ENCODE results near the gene SHISA5.
A peak's percentile ranks its signal among the peaks of the same experiment; 100 is the strongest.

The SHISA5 gene

GRCh38 chr3:48505968-48506504 lies 2.1 kb upstream of the SHISA5 start:
- H3K4me3 ChIP-seq (ENCODE audit: low read length in 2 of 2): no peak overlapping the region
- no peak overlapping the region for H3K9ac ChIP-seq (ENCODE audit: low read depth, low read length, poor library complexity)
- DNase-seq (ENCODE audit: low spot score): no peak
- no CpG with 5 or more reads among the region's 6 CpGs for WGBS, 2 donors (ENCODE audit: extremely low coverage in 2 of 2, insufficient read length in 2 of 2, insufficient replicate concordance in 1 of 2)
- H3K27ac ChIP-seq (replicated peaks; ENCODE audit: low read length): no peak overlapping the region
- H2BK15ac ChIP-seq (ENCODE audit: low read length): no peak overlapping the region
- H3K36me3 ChIP-seq (replicated peaks in 1 of 2; ENCODE audit: control insufficient read depth in 2 of 2, insufficient read depth in 2 of 2, low read length in 2 of 2): peaks cover 0 to 2% of the 10 kb centered on the region in 2 donors
- H2BK120ac ChIP-seq (ENCODE audit: low read depth, low read length): no peak overlapping the region
- H3K18ac ChIP-seq (ENCODE audit: low read length): peak overlapping the region; percentile 71
- no peak overlapping the region for H4K8ac ChIP-seq (ENCODE audit: low read depth, low read length)
- no peaks in the 10 kb centered on the region for H3K79me1 ChIP-seq (ENCODE audit: low read depth, low read length)
- H3K4ac ChIP-seq (ENCODE audit: low read length): no peak overlapping the region
- H4K91ac ChIP-seq (ENCODE audit: low read depth, low read length, poor library complexity): no peak overlapping the region
- no peak overlapping the region for H2BK5ac ChIP-seq (ENCODE audit: low read length)
- H2BK12ac ChIP-seq (ENCODE audit: low read length): no peak overlapping the region
- no peak overlapping the region for H3K14ac ChIP-seq (ENCODE audit: low read length)
- no peaks in the 10 kb centered on the region for H3K27me3 ChIP-seq (ENCODE audit: control insufficient read depth in 3 of 3, insufficient read depth in 3 of 3, low read depth in 1 of 3, low read length in 3 of 3)
- no peak overlapping the region for H2AFZ ChIP-seq (ENCODE audit: low read length)
- no peak overlapping the region for H3K4me2 ChIP-seq (ENCODE audit: insufficient read depth, low read length, poor library complexity, severe bottlenecking)
- H2AK5ac ChIP-seq (ENCODE audit: low read depth, low read length): no peak overlapping the region
- H3K9me3 ChIP-seq (replicated peaks in 1 of 2; ENCODE audit: control insufficient read depth in 2 of 2, insufficient read depth in 1 of 2, low read depth in 1 of 2, low read length in 2 of 2): no peaks in the 10 kb centered on the region
- H3K23ac ChIP-seq (ENCODE audit: low read depth, low read length, poor library complexity): no peak overlapping the region
- peaks cover 15 to 21% of the 10 kb centered on the region in 2 donors for H3K4me1 ChIP-seq (ENCODE audit: control insufficient read depth in 2 of 2, insufficient read depth in 1 of 2, low read depth in 1 of 2, low read length in 2 of 2)

GRCh38 chr3:48505146-48505545 lies 1.2 kb upstream of the SHISA5 start:
- no peak overlapping the region for H2BK120ac ChIP-seq (ENCODE audit: low read depth, low read length)
- no peaks in the 10 kb centered on the region for H3K79me1 ChIP-seq (ENCODE audit: low read depth, low read length)
- no peak overlapping the region for H3K9ac ChIP-seq (ENCODE audit: low read depth, low read length, poor library complexity)
- H2BK15ac ChIP-seq (ENCODE audit: low read length): peak overlapping the region; percentile 86
- no CpG with 5 or more reads among the region's 2 CpGs for WGBS, 2 donors (ENCODE audit: extremely low coverage in 2 of 2, insufficient read length in 2 of 2, insufficient replicate concordance in 1 of 2)
- no peaks in the 10 kb centered on the region for H3K27me3 ChIP-seq (ENCODE audit: control insufficient read depth in 3 of 3, insufficient read depth in 3 of 3, low read depth in 1 of 3, low read length in 3 of 3)
- H2BK12ac ChIP-seq (ENCODE audit: low read length): peak overlapping the region; percentile 65
- no peak for DNase-seq (ENCODE audit: low spot score)
- peak overlapping the region; percentile 39 for H3K18ac ChIP-seq (ENCODE audit: low read length)
- H3K4me1 ChIP-seq (ENCODE audit: control insufficient read depth in 2 of 2, insufficient read depth in 1 of 2, low read depth in 1 of 2, low read length in 2 of 2): peaks cover 15 to 21% of the 10 kb centered on the region in 2 donors
- H3K23ac ChIP-seq (ENCODE audit: low read depth, low read length, poor library complexity): peak overlapping the region; percentile 62
- H2BK5ac ChIP-seq (ENCODE audit: low read length): peak overlapping the region; percentile 45
- H3K4me2 ChIP-seq (ENCODE audit: insufficient read depth, low read length, poor library complexity, severe bottlenecking): no peak overlapping the region
- no peak overlapping the region for H3K4me3 ChIP-seq (ENCODE audit: low read length in 2 of 2)
- no peak overlapping the region for H2AFZ ChIP-seq (ENCODE audit: low read length)
- H2AK5ac ChIP-seq (ENCODE audit: low read depth, low read length): peak overlapping the region; percentile 87
- no peaks in the 10 kb centered on the region for H3K9me3 ChIP-seq (replicated peaks in 1 of 2; ENCODE audit: control insufficient read depth in 2 of 2, insufficient read depth in 1 of 2, low read depth in 1 of 2, low read length in 2 of 2)
- H4K91ac ChIP-seq (ENCODE audit: low read depth, low read length, poor library complexity): peak overlapping the region; percentile 20
- peaks cover 3 to 11% of the 10 kb centered on the region in 2 donors for H3K36me3 ChIP-seq (replicated peaks in 1 of 2; ENCODE audit: control insufficient read depth in 2 of 2, insufficient read depth in 2 of 2, low read length in 2 of 2)
- no peak overlapping the region for H3K27ac ChIP-seq (replicated peaks; ENCODE audit: low read length)
- H3K4ac ChIP-seq (ENCODE audit: low read length): no peak overlapping the region
- no peak overlapping the region for H3K14ac ChIP-seq (ENCODE audit: low read length)
- H4K8ac ChIP-seq (ENCODE audit: low read depth, low read length): no peak overlapping the region

DNA sequence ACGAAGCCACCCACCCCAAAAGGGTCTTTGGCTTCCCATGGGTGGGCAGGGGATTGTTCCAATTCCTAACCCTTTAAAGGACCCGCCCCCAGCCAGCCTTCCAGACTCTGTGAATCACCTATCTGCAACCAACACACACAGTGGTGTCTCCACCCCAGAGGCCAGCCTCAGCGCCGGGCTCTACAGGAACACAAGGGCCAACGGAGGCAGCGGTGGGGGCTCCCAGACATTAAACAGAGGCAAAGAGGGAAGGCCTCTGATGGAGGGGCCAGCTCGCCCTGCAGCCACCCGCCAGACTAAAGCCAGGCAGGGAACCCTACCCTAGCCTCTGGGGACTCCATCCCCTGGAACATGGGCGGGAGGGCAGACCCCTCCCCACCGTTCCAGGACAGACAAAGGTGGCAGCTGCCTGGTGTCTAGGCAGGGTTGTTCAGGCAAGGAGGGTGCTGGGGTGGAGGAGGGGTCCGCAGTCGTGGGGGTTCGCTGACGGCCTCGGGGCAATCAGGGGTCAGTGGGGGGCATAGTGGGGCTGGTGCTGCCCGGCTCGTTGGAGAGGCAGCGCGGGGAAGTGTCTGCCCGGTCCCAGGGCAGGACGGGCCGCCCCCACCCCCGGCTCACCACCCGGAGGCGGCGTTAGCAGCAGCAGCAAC lies 448 bp downstream of the SHISA5 start:
- H3K14ac ChIP-seq (ENCODE audit: low read length): peak overlapping the region; percentile 97
- peak overlapping the region; percentile 92 for H3K23ac ChIP-seq (ENCODE audit: low read depth, low read length, poor library complexity)
- no peak overlapping the region for H2BK5ac ChIP-seq (ENCODE audit: low read length)
- H3K36me3 ChIP-seq (replicated peaks in 1 of 2; ENCODE audit: control insufficient read depth in 2 of 2, insufficient read depth in 2 of 2, low read length in 2 of 2): peaks cover 5 to 22% of the 10 kb centered on the region in 2 donors
- DNase-seq (ENCODE audit: low spot score): peak; percentile 33
- H3K27ac ChIP-seq (replicated peaks; ENCODE audit: low read length): peak overlapping the region; percentile 32
- H3K4me3 ChIP-seq (ENCODE audit: low read length in 2 of 2): peak overlapping the region; percentile 76 to 90
- no peak overlapping the region for H4K8ac ChIP-seq (ENCODE audit: low read depth, low read length)
- no peaks in the 10 kb centered on the region for H3K27me3 ChIP-seq (ENCODE audit: control insufficient read depth in 3 of 3, insufficient read depth in 3 of 3, low read depth in 1 of 3, low read length in 3 of 3)
- no peaks in the 10 kb centered on the region for H3K79me1 ChIP-seq (ENCODE audit: low read depth, low read length)
- peaks cover 0 to 5% of the 10 kb centered on the region in 2 donors for H3K9me3 ChIP-seq (replicated peaks in 1 of 2; ENCODE audit: control insufficient read depth in 2 of 2, insufficient read depth in 1 of 2, low read depth in 1 of 2, low read length in 2 of 2)
- H3K4ac ChIP-seq (ENCODE audit: low read length): peak overlapping the region; percentile 85
- H3K18ac ChIP-seq (ENCODE audit: low read length): peak overlapping the region; percentile 99
- no peak overlapping the region for H4K91ac ChIP-seq (ENCODE audit: low read depth, low read length, poor library complexity)
- peaks cover 15 to 21% of the 10 kb centered on the region in 2 donors for H3K4me1 ChIP-seq (ENCODE audit: control insufficient read depth in 2 of 2, insufficient read depth in 1 of 2, low read depth in 1 of 2, low read length in 2 of 2)
- peak overlapping the region; percentile 98 for H3K9ac ChIP-seq (ENCODE audit: low read depth, low read length, poor library complexity)
- no CpG with 5 or more reads among the region's 26 CpGs for WGBS, 2 donors (ENCODE audit: extremely low coverage in 2 of 2, insufficient read length in 2 of 2, insufficient replicate concordance in 1 of 2)
- peak overlapping the region; percentile 96 for H2BK12ac ChIP-seq (ENCODE audit: low read length)
- H2AK5ac ChIP-seq (ENCODE audit: low read depth, low read length): peak overlapping the region; percentile 86
- H3K4me2 ChIP-seq (ENCODE audit: insufficient read depth, low read length, poor library complexity, severe bottlenecking): peak overlapping the region; percentile 92
- peak overlapping the region; percentile 98 for H2BK15ac ChIP-seq (ENCODE audit: low read length)
- peak overlapping the region; percentile 98 for H2AFZ ChIP-seq (ENCODE audit: low read length)
- H2BK120ac ChIP-seq (ENCODE audit: low read depth, low read length): no peak overlapping the region

- Histone ChIP-seq H2BK5ac (ENCODE audit: low read length) (no peak overlapping the region), H3K4me2 (ENCODE audit: insufficient read depth, low read length, poor library complexity, severe bottlenecking) (no peak overlapping the region), H2BK15ac (ENCODE audit: low read length) (peak overlapping the region; percentile 72), H3K9me3 (replicated peaks in 1 of 2; ENCODE audit: control insufficient read depth in 2 of 2, insufficient read depth in 1 of 2, low read depth in 1 of 2, low read length in 2 of 2) (peaks cover 0 to 9% of the 10 kb centered on the region in 2 donors), H3K79me1 (ENCODE audit: low read depth, low read length) (no peaks in the 10 kb centered on the region), H4K8ac (ENCODE audit: low read depth, low read length) (no peak overlapping the region), H3K18ac (ENCODE audit: low read length) (peak overlapping the region; percentile 54), H3K4me1 (ENCODE audit: control insufficient read depth in 2 of 2, insufficient read depth in 1 of 2, low read depth in 1 of 2, low read length in 2 of 2) (peaks cover 15 to 21% of the 10 kb centered on the region in 2 donors), H3K9ac (ENCODE audit: low read depth, low read length, poor library complexity) (no peak overlapping the region), H3K14ac (ENCODE audit: low read length) (no peak overlapping the region), H2AK5ac (ENCODE audit: low read depth, low read length) (peak overlapping the region; percentile 18), H3K4me3 (ENCODE audit: low read length in 2 of 2) (peak overlapping the region in 1 of 2 donors; percentile 76), H3K36me3 (replicated peaks in 1 of 2; ENCODE audit: control insufficient read depth in 2 of 2, insufficient read depth in 2 of 2, low read length in 2 of 2) (peaks cover 5 to 30% of the 10 kb centered on the region in 2 donors), H2BK120ac (ENCODE audit: low read depth, low read length) (no peak overlapping the region), H3K27ac (replicated peaks; ENCODE audit: low read length) (no peak overlapping the region), H2AFZ (ENCODE audit: low read length) (no peak overlapping the region), H2BK12ac (ENCODE audit: low read length) (no peak overlapping the region), H3K27me3 (ENCODE audit: control insufficient read depth in 3 of 3, insufficient read depth in 3 of 3, low read depth in 1 of 3, low read length in 3 of 3) (no peaks in the 10 kb centered on the region), H3K4ac (ENCODE audit: low read length) (no peak overlapping the region), H4K91ac (ENCODE audit: low read depth, low read length, poor library complexity) (no peak overlapping the region), H3K23ac (ENCODE audit: low read depth, low read length, poor library complexity) (no peak overlapping the region)
- DNase-seq (ENCODE audit: low spot score): no peak
- WGBS, 2 donors (ENCODE audit: extremely low coverage in 2 of 2, insufficient read length in 2 of 2, insufficient replicate concordance in 1 of 2): no CpG with 5 or more reads among the region's 6 CpGs
Measured at GRCh38 chr3:48502728-48503168, 1.2 kb downstream of the SHISA5 start.
